HUDEP-2 (cell line): ENCODE measurements around the gene GBA2.

ENCODE experiments used
- DNase-seq, 76 experiments: peaks; one replicate each; lab custom pipeline; 2025; ENCODE audit not compliant: unreplicated experiment in 76 of 76; lab: John Stamatoyannopoulos, UW

GBA2 gene

GRCh38 chr9:35718721-35719511 lies 30.1 kb downstream of the GBA2 start:
- no peak for DNase-seq

- no peak for DNase-seq
Measured at GRCh38 chr9:35717132-35717870, 31.7 kb downstream of the GBA2 start.

- DNase-seq = no peak
Measured at GRCh38 chr9:35716230-35716629, 32.8 kb downstream of the GBA2 start.

- DNase-seq = no peak
Measured at GRCh38 chr9:35714579-35715252, 34.3 kb downstream of the GBA2 start.

- DNase-seq = no peak
Measured at GRCh38 chr9:35714123-35714522, 34.9 kb downstream of the GBA2 start.

GRCh38 chr9:35713578-35713977 lies 35.5 kb downstream of the GBA2 start:
- no peak for DNase-seq

- DNase-seq = no peak
Measured at GRCh38 chr9:35712762-35713400, 36.1 kb downstream of the GBA2 start.

GRCh38 chr9:35711501-35712428 lies 37.3 kb downstream of the GBA2 start:
- DNase-seq = no peak

- DNase-seq = no peak
Measured at GRCh38 chr9:35710818-35711500, 38.1 kb downstream of the GBA2 start.

GRCh38 chr9:35708146-35708545 lies 40.9 kb downstream of the GBA2 start:
- no peak for DNase-seq

- no peak for DNase-seq
Measured at GRCh38 chr9:35706951-35707350, 42.1 kb downstream of the GBA2 start.

GRCh38 chr9:35705836-35706430 lies 43.1 kb downstream of the GBA2 start:
- no peak for DNase-seq

GRCh38 chr9:35705372-35705771 lies 43.7 kb downstream of the GBA2 start:
- DNase-seq = no peak

- DNase-seq = no peak
Measured at GRCh38 chr9:35703906-35704672, 44.9 kb downstream of the GBA2 start.

GRCh38 chr9:35702696-35703095 lies 46.3 kb downstream of the GBA2 start:
- no peak for DNase-seq

- DNase-seq = no peak
Measured at GRCh38 chr9:35700942-35701341, 48.1 kb downstream of the GBA2 start.

GRCh38 chr9:35700031-35700430 lies 49.0 kb downstream of the GBA2 start:
- no peak for DNase-seq

GRCh38 chr9:35698231-35698630 lies 50.8 kb downstream of the GBA2 start:
- no peak for DNase-seq
